ENCODE data around the gene DRG2. TPM values are rescaled to one million over a fixed set of nuclear protein-coding genes. Genes with fewer than 3 reads are reported as not detected.

DRG2 gene
- total RNA-seq, 2 donors from 2014 or later: 43.6 to 52.3 TPM

GRCh38 chr17:18059283-18059682, 28.5 kb upstream of the DRG2 start:
- Mint-ChIP-seq H3K27ac (no peak overlapping the region), H3K27me3 (no peaks in the 10 kb centered on the region), H3K36me3 (ENCODE audit: low read depth) (peaks cover 6% of the 10 kb centered on the region), H3K4me1 (no peaks in the 10 kb centered on the region), H3K4me3 (no peak overlapping the region)
- DNase-seq: no peak
- no peak for ATAC-seq
- no peaks in the 10 kb centered on the region for H3K9me3 ChIP-seq (ENCODE audit: control insufficient read depth, low read length, poor library complexity, severe bottlenecking)

DNA sequence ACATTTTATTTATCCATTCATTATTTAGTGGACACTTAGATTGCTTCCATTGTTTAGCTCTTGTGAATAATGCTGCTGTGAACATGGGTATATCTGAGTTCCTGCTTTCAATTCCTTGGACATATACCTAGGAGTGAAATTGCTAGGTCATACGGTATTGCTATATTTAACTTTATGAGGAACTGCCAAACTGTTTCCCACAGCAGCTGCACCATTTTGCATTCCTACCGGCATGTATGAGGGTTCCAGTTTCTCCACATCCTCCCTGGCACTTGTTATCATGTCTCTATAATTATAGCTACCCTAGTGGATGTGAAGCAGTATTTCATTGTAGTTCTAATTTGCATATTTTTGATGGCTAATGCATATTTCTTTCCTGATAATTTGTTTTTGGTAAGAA, 23.7 kb upstream of the DRG2 start:
- Mint-ChIP-seq H3K36me3 (ENCODE audit: low read depth) (peaks cover 5% of the 10 kb centered on the region), H3K27me3 (no peaks in the 10 kb centered on the region), H3K4me1 (peaks cover 2% of the 10 kb centered on the region), H3K4me3 (no peak overlapping the region), H3K27ac (no peak overlapping the region)
- DNase-seq (no peak), ATAC-seq (no peak)
- no peaks in the 10 kb centered on the region for H3K9me3 ChIP-seq (ENCODE audit: control insufficient read depth, low read length, poor library complexity, severe bottlenecking)

DNA sequence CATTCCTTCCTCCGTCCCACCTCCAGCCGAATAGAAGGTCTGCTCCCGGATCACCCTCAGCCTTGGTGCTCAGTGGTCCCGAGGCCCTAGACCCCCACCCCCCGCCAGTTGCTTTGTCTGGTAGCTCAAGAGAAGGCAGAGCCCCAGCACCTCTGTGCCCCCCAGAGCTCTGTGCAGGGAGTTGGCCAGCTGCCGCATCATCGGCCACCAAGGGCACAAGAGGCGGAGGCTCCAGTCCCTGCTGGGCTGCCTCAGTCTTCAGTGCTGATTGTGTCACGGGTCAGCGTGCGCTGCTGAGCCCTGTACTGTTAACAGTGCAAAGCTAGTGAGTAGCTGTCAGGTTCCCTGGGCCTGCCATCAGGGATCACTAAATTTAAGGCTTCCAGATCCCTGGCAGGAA, 22.2 kb upstream of the DRG2 start:
- H3K4me1 Mint-ChIP-seq: peaks cover 2% of the 10 kb centered on the region
- H3K27ac Mint-ChIP-seq: no peak overlapping the region
- H3K36me3 Mint-ChIP-seq (ENCODE audit: low read depth): peaks cover 4% of the 10 kb centered on the region
- no peaks in the 10 kb centered on the region for H3K9me3 ChIP-seq (ENCODE audit: control insufficient read depth, low read length, poor library complexity, severe bottlenecking)
- H3K27me3 Mint-ChIP-seq: no peaks in the 10 kb centered on the region
- H3K4me3 Mint-ChIP-seq: no peak overlapping the region
- ATAC-seq (no peak), DNase-seq (no peak)

GRCh38 chr17:18066866-18067265, 20.9 kb upstream of the DRG2 start:
- H3K4me1 Mint-ChIP-seq: peaks cover 7% of the 10 kb centered on the region
- no peaks in the 10 kb centered on the region for H3K27me3 Mint-ChIP-seq
- no peak for DNase-seq
- H3K4me3 Mint-ChIP-seq: no peak overlapping the region
- no peak for ATAC-seq
- peaks cover 2% of the 10 kb centered on the region for H3K36me3 Mint-ChIP-seq (ENCODE audit: low read depth)
- no peaks in the 10 kb centered on the region for H3K9me3 ChIP-seq (ENCODE audit: control insufficient read depth, low read length, poor library complexity, severe bottlenecking)
- no peak overlapping the region for H3K27ac Mint-ChIP-seq

GRCh38 chr17:18069101-18069500, 18.6 kb upstream of the DRG2 start:
- no peak for ATAC-seq
- no peak for DNase-seq
- Mint-ChIP-seq H3K4me3 (no peak overlapping the region), H3K27me3 (no peaks in the 10 kb centered on the region), H3K36me3 (ENCODE audit: low read depth) (peaks cover 2% of the 10 kb centered on the region), H3K27ac (no peak overlapping the region), H3K4me1 (peaks cover 7% of the 10 kb centered on the region)
- no peaks in the 10 kb centered on the region for H3K9me3 ChIP-seq (ENCODE audit: control insufficient read depth, low read length, poor library complexity, severe bottlenecking)

GRCh38 chr17:18070861-18071340, 16.8 kb upstream of the DRG2 start:
- H3K4me1 Mint-ChIP-seq: peaks cover 11% of the 10 kb centered on the region
- H3K27me3 Mint-ChIP-seq: peaks cover 10% of the 10 kb centered on the region
- H3K36me3 Mint-ChIP-seq (ENCODE audit: low read depth): peaks cover 5% of the 10 kb centered on the region
- no peak overlapping the region for H3K4me3 Mint-ChIP-seq
- ATAC-seq (no peak), DNase-seq (no peak)
- H3K9me3 ChIP-seq (ENCODE audit: control insufficient read depth, low read length, poor library complexity, severe bottlenecking): no peaks in the 10 kb centered on the region
- no peak overlapping the region for H3K27ac Mint-ChIP-seq

GRCh38 chr17:18071751-18072150, 16.0 kb upstream of the DRG2 start:
- DNase-seq: no peak
- no peak for ATAC-seq
- H3K27me3 Mint-ChIP-seq: peaks cover 17% of the 10 kb centered on the region

GRCh38 chr17:18074566-18075272, 13.0 kb upstream of the DRG2 start:
- Mint-ChIP-seq H3K27ac (no peak overlapping the region), H3K36me3 (ENCODE audit: low read depth) (peaks cover 5% of the 10 kb centered on the region), H3K4me3 (no peak overlapping the region), H3K4me1 (peaks cover 12% of the 10 kb centered on the region), H3K27me3 (peaks cover 25% of the 10 kb centered on the region)
- ATAC-seq (no peak), DNase-seq (no peak)
- no peaks in the 10 kb centered on the region for H3K9me3 ChIP-seq (ENCODE audit: control insufficient read depth, low read length, poor library complexity, severe bottlenecking)

More at GRCh38 chr17:18071751-18072150, 16.0 kb upstream of the DRG2 start:
- H3K9me3 ChIP-seq (ENCODE audit: control insufficient read depth, low read length, poor library complexity, severe bottlenecking): no peaks in the 10 kb centered on the region
- H3K36me3 Mint-ChIP-seq (ENCODE audit: low read depth): peaks cover 5% of the 10 kb centered on the region
- no peak overlapping the region for H3K4me3 Mint-ChIP-seq
- H3K27ac Mint-ChIP-seq: no peak overlapping the region
- H3K4me1 Mint-ChIP-seq: peaks cover 9% of the 10 kb centered on the region

DNA sequence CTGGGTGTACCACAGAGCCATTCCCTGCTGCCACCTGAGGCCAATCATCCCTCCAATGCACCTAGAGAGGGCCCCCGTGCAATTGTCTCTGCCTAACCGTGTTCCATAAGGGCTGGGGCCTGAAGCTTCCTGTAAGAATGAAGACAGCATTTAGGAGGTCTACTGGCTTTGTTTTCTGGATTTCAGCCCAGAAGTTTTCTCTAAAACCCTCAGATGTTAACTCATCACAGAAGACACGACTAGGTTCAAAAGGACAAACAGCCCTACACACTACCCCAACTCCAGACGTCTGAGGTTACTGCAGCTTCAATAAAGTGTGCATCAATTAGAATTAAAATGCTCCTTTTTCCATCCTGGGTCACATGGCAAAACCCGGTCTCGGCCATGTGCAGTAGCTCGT, 10.8 kb upstream of the DRG2 start:
- H3K27me3 Mint-ChIP-seq: peaks cover 35% of the 10 kb centered on the region
- no peak overlapping the region for H3K27ac Mint-ChIP-seq
- ATAC-seq (no peak), DNase-seq (no peak)
- peaks cover 6% of the 10 kb centered on the region for H3K4me1 Mint-ChIP-seq
- H3K4me3 Mint-ChIP-seq: no peak overlapping the region
- H3K9me3 ChIP-seq (ENCODE audit: control insufficient read depth, low read length, poor library complexity, severe bottlenecking): no peaks in the 10 kb centered on the region
- H3K36me3 Mint-ChIP-seq (ENCODE audit: low read depth): peaks cover 5% of the 10 kb centered on the region

GRCh38 chr17:18079543-18079942, 8.2 kb upstream of the DRG2 start:
- peaks cover 5% of the 10 kb centered on the region for H3K36me3 Mint-ChIP-seq (ENCODE audit: low read depth)
- no peak for DNase-seq
- H3K9me3 ChIP-seq (ENCODE audit: control insufficient read depth, low read length, poor library complexity, severe bottlenecking): no peaks in the 10 kb centered on the region
- no peak overlapping the region for H3K27ac Mint-ChIP-seq
- H3K4me3 Mint-ChIP-seq: no peak overlapping the region
- no peak for ATAC-seq
- H3K4me1 Mint-ChIP-seq: peaks cover 6% of the 10 kb centered on the region
- peaks cover 34% of the 10 kb centered on the region for H3K27me3 Mint-ChIP-seq

GRCh38 chr17:18084256-18084655, 3.5 kb upstream of the DRG2 start:
- DNase-seq (no peak), ATAC-seq (no peak)
- no peak overlapping the region for H3K4me3 Mint-ChIP-seq
- peaks cover 2% of the 10 kb centered on the region for H3K36me3 Mint-ChIP-seq (ENCODE audit: low read depth)
- H3K4me1 Mint-ChIP-seq: peaks cover 14% of the 10 kb centered on the region
- H3K9me3 ChIP-seq (ENCODE audit: control insufficient read depth, low read length, poor library complexity, severe bottlenecking): no peaks in the 10 kb centered on the region
- peaks cover 15% of the 10 kb centered on the region for H3K27me3 Mint-ChIP-seq
- no peak overlapping the region for H3K27ac Mint-ChIP-seq

DNA sequence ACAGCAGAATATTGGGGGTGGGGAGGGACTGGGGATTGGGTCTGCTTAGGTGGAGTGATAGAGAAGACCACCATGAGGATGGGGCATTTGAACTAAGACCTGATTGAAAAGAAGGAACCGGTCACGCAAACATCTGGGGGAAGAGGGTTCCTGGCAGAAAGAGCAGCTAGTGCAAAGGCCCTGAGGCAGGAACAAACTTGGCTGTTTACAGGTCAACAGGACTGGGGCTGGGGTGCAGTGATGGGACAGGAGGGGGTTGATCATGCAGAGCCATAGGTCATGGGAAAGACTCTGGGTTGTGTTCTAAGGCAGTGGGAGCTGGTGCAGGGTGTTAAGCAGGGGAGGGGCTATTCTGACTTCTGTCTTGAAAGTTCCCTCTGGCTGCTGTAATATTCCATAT, 1.9 kb downstream of the DRG2 start:
- no peaks in the 10 kb centered on the region for H3K27me3 Mint-ChIP-seq

DNA sequence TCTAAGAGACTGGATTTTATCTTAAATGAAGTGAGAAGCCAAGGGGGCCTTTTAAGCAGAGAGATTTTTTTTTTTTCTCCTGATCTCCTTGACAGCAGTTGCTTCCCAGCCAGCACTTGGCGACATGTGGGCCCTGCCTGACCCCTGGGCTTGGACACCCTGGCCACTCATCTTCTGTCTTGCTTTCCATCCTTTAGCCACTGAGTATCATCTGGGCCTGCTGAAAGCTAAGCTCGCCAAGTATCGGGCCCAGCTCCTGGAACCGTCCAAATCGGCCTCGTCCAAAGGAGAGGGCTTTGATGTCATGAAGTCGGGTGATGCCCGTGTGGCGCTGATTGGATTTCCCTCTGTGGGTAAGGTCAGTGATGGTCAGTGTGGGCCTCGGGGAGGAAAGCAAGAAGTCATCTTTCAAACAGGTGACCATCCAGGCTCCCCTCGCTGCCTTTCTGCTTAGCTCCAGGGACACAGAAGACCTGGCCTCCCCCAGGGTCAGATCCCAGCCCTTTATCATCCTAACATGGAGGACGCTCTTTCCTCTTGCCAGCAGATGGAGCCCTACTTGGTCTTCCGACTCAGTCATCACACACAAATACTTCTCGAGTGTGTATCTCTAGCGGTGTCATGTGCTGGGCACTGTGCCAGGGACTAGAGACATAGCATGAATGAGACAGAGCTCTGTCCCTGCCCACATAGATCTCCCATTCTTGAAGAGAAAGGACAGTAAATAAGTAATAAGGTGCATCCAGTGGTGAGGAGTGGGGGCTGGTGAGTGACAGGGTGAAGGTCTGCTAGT, 6.1 kb downstream of the DRG2 start:
- peaks cover 21% of the 10 kb centered on the region for H3K4me1 Mint-ChIP-seq
- H3K27me3 Mint-ChIP-seq: no peaks in the 10 kb centered on the region
- no peaks in the 10 kb centered on the region for H3K9me3 ChIP-seq (ENCODE audit: control insufficient read depth, low read length, poor library complexity, severe bottlenecking)
- peak; percentile 50 for ATAC-seq
- no peak overlapping the region for H3K4me3 Mint-ChIP-seq
- no peak for DNase-seq
- peaks cover 8% of the 10 kb centered on the region for H3K36me3 Mint-ChIP-seq (ENCODE audit: low read depth)
- peak overlapping the region; percentile 79 for H3K27ac Mint-ChIP-seq

More for the DNA sequence above, 1.9 kb downstream of the DRG2 start:
- H3K9me3 ChIP-seq (ENCODE audit: control insufficient read depth, low read length, poor library complexity, severe bottlenecking): no peaks in the 10 kb centered on the region
- Mint-ChIP-seq H3K4me3 (peak overlapping the region; percentile 62), H3K4me1 (peaks cover 27% of the 10 kb centered on the region), H3K36me3 (ENCODE audit: low read depth) (peaks cover 8% of the 10 kb centered on the region), H3K27ac (peak overlapping the region; percentile 96)
- ATAC-seq (no peak), DNase-seq (no peak)

Data from T-helper 17 cell (primary cell).